Retinal pigment epithelial cell (primary cell): ENCODE results near the gene GIN1.

ENCODE experiments used
- DNase-seq: peaks from one replicate; pipeline ENCODE4 v3.0.0-alpha.2; 2010; ENCODE audit warnings: low read depth
- H3K4me3 ChIP-seq: 2 replicates; pipeline ENCODE4 v1.5.1; 2011; ENCODE audit warnings: mild to moderate bottlenecking, low read length, control low read depth, moderate library complexity
- TF ChIP-seq, protein P1 (sequence below): conservative IDR thresholded peaks from 2 replicates; pipeline ENCODE4 v1.5.1; 2011; ENCODE audit warnings: low read depth, low read length, control low read depth, inconsistent platforms

Gene GIN1

DNA sequence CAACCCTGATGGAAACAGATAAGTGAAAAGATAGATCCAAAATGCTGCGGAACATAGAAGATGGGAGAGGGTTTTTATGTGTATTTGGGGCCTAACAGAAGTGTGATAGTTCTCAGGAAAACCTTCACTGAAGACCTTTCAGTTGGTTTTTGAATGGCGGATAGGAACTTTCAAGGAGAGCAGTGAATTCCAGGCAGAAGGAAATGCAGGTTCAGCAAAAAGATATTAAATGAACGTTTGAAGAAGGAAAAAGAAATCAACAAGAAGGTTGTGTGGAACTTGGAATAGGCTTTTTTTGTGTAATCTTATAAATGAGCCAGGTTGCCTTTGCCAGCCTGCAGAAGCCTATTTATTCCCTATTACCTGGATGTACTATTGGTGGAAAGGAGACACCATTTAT is 2.3 kb upstream of the GIN1 start:
- no peak overlapping the region for H3K4me3 ChIP-seq
- TF ChIP-seq, protein P1, sequence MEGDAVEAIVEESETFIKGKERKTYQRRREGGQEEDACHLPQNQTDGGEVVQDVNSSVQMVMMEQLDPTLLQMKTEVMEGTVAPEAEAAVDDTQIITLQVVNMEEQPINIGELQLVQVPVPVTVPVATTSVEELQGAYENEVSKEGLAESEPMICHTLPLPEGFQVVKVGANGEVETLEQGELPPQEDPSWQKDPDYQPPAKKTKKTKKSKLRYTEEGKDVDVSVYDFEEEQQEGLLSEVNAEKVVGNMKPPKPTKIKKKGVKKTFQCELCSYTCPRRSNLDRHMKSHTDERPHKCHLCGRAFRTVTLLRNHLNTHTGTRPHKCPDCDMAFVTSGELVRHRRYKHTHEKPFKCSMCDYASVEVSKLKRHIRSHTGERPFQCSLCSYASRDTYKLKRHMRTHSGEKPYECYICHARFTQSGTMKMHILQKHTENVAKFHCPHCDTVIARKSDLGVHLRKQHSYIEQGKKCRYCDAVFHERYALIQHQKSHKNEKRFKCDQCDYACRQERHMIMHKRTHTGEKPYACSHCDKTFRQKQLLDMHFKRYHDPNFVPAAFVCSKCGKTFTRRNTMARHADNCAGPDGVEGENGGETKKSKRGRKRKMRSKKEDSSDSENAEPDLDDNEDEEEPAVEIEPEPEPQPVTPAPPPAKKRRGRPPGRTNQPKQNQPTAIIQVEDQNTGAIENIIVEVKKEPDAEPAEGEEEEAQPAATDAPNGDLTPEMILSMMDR, result no peak
- DNase-seq, result no peak

DNA sequence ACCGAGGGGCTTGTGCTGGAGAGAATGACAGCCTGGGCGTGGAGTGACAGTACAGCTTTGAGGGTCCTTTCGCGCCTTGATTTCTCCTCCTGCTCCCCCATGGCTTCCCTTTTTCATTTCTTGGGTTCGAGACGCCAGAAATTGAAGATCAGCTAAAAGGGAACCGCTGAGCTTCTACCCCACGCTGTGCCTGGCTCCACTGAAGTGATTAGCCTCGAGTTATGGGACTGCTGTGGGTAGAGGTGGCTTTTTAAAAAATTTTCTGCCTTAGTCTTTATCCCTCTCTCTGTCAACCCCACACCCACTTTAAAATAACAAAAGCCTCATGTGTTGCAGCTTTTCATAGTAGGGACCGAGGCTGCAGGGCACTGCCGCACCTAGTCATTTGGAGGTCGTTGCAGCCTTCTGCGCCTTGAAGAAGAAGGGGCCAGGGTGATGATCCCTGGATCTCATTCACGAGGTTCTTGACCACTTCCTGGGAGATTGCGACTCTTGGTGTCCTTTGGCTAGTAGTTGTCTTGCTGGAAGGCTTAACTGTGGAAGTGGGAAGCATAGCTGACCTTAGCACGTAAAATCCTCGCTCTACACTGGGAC is 766 bp upstream of the GIN1 start:
- TF ChIP-seq, protein P1, result no peak
- H3K4me3 ChIP-seq, result peak overlapping the region; percentile 97
- no peak for DNase-seq

DNA sequence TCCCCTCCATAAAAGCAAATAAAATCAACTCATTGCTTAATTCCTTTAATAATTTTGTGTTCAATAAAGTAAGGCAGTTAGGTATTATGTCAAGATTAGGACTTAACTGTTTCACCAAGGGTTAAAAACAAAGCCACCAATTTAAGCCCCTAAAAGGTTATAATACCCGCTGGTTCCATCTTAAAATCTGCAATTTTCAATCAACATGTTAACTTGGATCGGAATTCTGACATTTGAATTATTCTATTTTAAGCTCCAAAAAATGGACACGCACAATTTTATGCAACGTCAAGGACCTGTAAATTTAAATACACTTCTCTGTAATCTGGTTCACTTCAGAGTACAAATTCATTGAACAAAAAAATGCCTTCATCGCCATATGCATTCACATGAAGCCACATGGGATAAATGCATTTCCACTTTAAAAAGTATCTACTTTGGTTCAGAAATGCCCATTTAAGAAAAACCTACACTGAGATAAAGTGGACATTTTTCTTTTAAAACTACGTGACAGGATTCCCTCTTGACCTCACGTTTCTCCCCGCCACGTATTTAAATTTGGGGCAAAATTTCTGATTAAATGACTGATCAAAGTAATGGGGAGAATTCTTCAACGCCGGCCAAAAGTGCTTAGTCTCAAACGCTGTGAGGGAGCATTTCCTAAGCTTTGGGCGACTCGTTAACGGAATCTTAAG is 721 bp downstream of the GIN1 start:
- TF ChIP-seq, protein P1, result no peak
- peak overlapping the region; percentile 97 for H3K4me3 ChIP-seq
- DNase-seq, result no peak

DNA sequence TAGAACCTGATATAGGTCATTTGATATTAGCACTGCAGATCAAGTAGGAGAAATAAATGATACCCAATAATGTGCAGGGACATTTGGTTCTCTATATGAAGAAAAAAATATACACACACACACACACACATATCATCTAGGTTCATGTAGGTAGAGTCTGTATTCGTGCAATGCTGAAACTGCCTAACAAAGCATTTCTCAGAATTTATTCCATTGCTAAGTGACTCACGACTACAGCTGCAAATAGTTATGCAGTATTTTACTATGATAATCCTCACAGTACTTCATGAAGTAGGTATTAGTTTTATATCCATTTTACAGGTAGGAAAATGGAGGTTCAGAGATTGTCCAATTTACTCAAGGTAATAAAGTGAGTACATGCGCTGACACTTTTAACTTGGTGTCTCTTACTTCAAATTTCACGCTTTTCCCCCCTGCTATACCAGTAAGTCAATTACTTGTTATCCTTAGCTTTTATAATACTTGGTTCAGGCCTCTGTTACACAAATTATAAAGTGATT is 2.4 kb downstream of the GIN1 start:
- no peak overlapping the region for H3K4me3 ChIP-seq
- TF ChIP-seq, protein P1, result no peak

DNA sequence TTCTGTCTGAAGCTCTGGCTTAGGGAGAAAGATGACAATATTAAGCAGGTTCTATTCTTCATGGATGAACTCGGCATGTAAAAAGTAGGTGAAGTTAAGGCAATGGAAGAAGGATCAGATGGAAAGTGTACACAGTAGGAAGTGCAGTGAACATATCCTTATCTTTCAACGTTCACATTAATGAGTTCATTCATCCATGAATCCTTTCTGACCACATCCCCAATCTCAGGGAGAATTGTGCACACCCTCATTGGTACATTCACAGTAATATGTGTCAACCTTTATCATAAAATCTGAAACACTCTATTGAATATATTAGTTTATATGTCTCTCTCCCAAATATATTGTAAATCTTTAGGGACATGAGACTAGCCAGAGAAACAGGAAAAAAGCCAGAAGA is 5.5 kb downstream of the GIN1 start:
- DNase-seq, result no peak
- TF ChIP-seq, protein P1, result no peak
- H3K4me3 ChIP-seq, result no peak overlapping the region

More for the DNA sequence above, 2.4 kb downstream of the GIN1 start:
- no peak for DNase-seq

DNA sequence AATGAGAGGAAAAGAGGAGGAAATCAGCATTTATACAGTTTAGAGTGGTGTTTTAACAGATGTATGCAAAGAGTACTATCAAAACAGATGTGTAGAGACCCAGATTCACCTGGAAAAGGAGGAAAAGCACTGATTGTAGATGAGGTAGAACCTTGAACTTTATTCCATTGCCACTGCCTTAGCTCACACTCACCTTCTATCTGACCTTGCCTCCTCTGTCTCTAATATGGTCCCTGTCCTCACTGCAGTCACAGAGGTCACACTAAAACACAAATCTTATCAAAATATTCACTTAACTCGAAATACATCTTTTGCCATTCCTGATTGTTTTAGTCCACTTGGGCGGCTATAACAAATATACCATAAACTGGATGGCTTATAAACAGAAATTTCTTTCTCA is 7.0 kb downstream of the GIN1 start:
- no peak for DNase-seq
- TF ChIP-seq, protein P1, result no peak

DNA sequence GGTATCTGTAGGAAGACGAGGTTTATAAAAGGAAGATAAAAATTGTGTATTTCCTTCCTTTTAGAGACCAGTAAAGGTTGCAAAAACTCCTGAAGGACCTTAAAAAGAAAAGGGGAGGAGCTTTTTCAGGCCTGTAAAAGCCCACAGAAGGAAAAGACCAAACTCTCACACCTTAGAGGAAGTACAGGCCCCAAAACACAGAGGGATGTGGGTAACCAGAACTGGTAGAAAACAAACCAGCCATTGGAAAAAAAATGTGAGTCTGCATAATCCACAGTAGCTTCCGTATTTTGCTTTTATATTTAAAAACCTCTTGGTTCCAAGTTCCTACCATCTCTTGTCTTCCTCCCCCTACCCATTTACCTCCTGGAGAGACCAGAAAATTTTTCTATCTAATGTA is 8.5 kb downstream of the GIN1 start:
- no peak for DNase-seq
- TF ChIP-seq, protein P1, result no peak
- no peak overlapping the region for H3K4me3 ChIP-seq

More for the DNA sequence above, 7.0 kb downstream of the GIN1 start:
- H3K4me3 ChIP-seq, result no peak overlapping the region
